GM19395 (cell line): ENCODE results near the gene LRCOL1.

Experiments used
- ATAC-seq: cut with Tn5 transposase; IDR thresholded peaks from one replicate; pipeline ENCODE4 v1.9.1; 2021; ENCODE audit warnings: mild to moderate bottlenecking, moderate library complexity; ENCODE audit not compliant: unreplicated experiment

Gene LRCOL1

DNA sequence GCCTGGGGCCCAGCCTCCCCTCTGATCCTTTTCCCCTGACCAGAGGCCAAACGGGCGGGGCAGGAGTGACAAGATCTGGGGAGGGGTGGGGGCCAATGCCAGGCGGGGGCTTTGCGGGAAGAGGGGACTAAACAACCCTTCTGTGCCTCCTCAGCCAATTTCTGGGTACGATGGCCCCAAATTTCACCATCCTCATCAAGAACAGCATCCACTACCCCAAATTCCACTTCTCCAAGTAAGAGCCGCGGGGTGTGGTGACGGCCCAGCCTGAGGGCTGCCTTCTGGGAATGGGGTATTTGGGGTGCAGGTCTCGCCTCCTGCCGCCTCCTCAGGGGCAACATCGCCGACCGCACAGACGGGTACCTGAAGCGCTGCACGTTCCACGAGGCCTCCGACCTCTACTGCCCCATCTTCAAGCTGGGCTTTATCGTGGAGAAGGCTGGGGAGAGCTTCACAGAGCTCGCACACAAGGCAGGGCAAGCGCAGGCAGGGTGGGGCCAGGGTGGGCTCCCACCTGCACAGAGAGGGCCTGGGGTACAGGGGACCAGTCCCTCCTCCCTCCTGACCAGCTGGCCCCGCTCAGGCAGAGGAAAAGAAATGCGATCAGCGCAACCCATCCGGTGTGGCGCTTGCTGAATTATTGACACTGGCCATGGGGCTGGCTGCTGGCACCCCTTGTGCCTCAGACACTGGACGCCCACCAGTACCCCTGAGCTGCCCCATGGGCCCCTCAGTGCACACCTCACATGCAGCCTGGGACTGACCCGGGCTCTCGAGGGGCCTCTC lies 9.9 kb upstream of the LRCOL1 start:
- no peak for ATAC-seq

DNA sequence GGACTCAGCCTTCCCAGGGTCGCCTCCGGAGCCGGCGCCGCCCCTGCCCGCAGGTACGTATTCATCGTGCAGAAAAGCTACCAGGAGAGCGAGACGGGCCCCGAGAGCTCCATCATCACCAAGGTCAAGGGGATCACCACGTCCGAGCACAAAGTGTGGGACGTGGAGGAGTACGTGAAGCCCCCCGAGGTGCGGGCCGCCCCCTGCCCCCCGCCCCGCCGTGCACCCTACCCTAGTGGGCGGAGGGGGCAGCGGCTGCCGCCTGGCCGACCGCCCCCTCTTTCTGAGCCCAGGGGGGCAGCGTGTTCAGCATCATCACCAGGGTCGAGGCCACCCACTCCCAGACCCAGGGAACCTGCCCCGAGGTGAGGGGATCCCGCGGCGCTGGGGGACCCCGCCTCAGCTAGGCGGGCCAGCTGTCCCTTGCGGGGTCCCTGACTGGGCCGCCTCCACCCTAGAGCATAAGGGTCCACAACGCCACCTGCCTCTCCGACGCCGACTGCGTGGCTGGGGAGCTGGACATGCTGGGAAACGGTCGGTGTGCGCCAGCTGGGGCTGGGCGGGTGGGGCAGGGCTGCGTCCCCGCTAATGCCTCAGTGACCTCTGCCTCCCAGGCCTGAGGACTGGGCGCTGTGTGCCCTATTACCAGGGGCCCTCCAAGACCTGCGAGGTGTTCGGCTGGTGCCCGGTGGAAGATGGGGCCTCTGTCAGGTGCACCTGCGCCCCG lies 9.2 kb upstream of the LRCOL1 start:
- no peak for ATAC-seq

DNA sequence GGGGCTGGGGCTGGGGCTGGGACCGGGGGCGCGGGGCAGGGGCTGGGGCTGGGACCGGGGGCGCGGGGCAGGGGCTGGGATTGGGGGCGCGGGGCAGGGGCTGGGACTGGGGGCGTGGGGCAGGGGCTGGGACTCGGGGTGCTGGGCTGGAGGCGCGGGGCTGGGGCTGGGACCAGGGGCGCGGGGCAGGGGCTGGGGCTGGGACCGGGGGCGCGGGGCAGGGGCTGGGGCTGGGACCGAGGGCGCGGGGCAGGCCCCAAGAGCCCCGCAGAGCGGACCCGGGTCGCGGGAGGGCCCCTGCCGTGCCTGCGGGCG lies 8.6 kb upstream of the LRCOL1 start:
- no peak for ATAC-seq

DNA sequence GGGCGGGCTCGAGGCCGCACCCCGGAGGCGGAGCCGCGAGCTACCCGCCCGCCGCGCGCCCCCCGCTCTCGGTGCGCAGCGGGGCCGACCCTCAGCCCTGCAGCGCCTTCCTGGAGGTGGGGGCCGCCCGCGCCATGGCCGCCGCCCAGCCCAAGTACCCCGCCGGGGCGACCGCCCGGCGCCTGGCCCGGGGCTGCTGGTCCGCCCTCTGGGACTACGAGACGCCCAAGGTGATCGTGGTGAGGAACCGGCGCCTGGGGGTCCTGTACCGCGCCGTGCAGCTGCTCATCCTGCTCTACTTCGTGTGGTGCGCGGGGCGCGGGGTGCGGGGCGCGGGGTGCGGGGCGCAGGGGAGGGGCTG lies 8.3 kb upstream of the LRCOL1 start, which contains the start of gene P2RX2:
P2RX2 (plus strand) TSS at position 94 of the 361 bp plus-strand sequence; CDS start at position 135, 41 bp downstream.
- no peak for ATAC-seq

DNA sequence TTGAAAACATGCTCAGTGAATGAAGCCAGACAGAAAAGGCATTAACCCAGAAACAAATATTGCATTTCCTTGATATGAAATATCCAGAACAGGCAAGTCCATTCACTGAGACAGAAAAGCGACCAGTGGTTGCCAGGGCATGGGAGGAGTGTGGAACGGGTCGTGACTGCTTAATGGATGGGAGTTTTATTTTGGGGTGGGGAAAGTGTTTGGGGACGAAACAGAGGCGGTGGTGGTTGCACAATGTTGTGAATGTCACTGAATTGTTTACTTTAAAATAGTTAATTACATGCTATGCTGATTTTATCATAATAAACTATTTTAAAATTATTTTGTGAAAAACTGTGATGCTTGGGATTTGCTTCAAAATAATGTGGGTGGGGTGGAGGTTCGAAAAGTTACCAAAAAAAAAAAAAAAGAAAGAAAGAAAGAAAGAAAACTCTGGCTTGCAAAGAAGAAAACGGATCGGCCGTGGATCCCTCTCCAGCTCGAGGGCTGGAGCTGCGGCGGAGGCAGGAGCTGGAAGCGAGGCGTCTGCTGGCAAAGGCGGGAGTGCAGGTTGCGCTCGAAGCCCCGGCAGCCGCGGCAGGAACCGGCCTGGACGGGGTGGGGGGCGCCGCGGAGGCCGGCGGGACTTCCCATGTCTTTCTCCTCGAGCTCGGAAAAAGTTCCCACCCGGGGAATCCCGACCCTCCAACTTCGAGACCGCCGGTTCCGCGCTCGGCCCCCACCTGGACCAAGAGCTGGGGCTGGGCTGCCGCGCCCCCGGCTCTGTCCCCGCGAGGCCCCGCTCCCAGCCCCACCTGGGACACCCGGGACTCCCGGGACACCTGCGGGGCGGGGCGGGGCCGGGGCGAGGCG lies 7.7 kb upstream of the LRCOL1 start:
- ATAC-seq, result no peak

DNA sequence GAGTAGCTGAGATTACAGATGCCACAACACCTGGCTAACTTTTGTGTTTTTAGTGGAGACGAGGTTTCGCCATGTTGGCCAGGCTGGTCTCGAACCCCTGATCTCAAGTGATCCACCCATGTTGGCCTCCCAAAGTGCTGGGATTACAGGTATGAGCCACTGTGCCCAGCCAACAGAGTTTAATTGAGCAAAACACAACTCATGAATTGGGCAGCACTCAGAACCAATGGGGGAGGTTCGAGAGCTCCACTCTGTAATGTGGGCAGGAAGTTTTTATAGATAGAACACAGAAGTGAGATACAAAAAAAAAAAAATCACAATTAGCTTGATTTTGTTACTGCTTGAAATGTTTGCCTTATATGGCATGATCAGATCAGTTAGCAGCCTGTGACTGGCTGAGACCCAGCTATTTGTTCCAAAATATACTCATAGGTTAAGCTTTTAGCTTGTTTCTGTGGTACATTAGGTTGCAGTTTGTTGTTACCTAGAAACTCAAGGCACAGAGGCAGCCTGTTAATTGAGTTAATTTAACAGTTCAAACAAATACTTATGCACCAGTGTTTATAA lies 6.8 kb upstream of the LRCOL1 start:
- no peak for ATAC-seq

DNA sequence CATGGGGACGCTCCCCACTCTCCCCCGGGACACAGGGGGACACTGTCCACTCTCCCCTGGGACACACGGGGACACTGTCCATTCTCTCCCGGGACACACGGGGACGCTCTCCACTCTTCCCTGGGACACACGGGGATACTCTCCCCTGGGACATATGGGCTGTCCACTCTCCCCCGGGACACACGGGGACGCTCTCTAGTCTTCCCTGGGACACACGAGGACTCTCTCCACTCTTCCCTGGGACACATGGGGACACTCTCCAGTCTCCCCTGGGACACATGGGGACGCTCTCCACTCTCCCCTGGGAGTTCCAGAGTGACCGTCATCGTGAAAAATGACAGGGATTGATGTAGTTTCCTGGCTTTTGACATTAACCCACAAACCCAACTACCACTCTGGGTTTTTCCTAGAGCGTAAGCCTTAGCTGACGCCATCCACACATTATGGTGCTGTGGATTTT lies 5.2 kb upstream of the LRCOL1 start:
- ATAC-seq, result no peak

DNA sequence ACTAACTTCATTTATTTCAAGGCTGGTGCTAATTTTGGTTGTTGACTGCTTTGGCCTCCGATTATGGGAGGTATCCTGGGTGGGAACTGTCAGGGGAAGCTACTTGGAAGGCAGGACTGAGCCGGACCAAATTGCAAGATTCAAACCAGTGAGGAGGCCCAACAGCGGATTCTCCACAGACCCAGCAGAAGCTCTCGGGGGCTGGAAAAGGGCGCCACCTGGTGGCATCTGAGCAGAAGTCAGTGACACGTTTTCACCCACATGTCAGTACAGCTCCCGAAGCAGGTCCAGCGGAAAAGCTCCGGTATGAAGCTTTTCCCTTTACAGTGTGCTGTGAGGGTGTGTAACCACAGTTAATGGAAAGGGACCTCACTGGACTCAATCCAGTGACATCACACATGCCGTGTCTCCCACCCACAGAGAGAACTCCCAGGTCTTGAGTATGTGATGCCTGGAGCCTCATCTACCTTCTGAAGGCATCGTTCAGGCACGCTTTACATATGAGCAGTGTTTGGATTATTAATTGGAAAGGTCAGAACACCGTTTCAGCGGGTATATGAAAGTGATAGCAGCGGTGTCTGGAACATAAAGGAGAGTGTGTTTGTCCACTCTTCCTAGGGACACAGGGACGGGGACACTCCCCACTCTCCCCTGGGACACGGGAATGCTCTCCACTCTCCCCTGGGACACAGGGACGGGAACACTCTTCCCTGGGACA lies 4.6 kb upstream of the LRCOL1 start:
- no peak for ATAC-seq

DNA sequence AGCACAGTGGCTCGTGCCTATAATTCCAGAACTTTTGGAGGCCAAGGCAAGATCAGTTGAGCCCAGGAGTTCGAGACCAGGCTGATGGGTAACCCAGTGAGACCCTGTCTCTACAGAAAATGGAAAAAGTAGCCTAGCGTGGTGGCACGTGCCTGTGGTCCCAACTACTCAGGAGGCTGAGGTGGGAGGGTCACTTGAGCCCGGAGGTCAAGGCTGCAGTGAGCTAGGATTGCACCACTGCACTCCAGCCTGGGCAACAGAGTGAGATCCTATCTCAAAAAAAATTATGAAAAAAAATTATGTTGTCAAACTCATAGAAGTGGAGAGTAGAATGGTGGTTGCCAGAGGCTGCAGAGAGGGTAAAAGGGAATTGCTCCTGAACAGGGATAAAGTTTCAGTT lies 3.6 kb upstream of the LRCOL1 start:
- ATAC-seq, result no peak

DNA sequence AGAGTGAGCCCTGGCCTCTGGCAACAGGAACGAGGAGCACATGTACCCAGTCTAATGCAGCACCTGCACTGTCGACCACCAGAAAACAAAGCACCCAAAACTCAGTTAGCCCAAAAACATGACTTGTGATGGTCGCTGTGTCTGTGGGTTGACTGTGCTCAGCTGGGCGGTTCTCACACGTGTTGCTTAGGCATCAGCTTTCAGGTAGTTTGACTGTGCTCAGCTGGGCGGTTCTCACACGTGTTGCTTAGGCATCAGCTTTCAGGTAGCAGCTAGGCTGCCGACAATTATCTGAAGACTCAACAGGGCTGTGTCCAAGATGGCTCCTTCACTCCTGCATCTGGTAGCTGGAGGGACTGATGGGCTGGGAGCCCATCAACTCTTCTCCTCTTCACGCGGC lies 1.2 kb upstream of the LRCOL1 start:
- no peak for ATAC-seq

DNA sequence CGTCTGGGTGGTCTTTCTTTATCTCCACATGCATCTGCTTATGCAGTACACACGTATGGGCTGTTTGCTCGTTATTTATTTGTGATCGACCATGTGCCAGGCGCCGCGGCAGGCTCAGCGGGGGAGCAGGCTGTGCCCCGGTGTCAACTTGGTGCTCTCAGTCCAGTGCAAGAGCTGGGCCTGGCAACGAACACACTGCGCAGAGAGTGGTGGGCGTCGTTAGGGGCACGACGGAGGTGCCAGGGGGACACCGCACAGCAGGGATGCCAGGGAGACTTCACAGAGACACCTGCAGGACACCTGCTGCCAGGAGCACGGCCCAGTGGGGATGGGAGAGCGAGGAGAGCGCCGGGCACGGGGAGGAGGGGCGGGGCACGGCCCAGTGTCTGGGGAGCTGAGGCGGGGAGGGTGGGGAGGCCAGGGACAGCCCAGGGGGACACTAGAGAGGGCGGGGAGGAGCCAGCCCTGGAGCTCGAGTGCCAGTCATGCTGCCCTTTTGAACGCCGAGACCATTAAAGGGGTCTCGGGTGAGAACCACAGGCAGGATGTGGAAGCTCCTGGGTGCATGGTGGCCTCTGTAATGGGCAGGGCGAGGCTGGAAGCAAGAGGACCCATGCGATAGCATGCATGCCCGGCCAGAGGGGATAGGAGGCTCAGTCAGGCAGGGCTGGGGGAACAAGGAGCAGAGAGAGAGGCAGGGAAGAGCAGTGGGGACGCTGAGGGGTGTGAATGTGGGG lies 652 bp upstream of the LRCOL1 start:
- ATAC-seq, result no peak

DNA sequence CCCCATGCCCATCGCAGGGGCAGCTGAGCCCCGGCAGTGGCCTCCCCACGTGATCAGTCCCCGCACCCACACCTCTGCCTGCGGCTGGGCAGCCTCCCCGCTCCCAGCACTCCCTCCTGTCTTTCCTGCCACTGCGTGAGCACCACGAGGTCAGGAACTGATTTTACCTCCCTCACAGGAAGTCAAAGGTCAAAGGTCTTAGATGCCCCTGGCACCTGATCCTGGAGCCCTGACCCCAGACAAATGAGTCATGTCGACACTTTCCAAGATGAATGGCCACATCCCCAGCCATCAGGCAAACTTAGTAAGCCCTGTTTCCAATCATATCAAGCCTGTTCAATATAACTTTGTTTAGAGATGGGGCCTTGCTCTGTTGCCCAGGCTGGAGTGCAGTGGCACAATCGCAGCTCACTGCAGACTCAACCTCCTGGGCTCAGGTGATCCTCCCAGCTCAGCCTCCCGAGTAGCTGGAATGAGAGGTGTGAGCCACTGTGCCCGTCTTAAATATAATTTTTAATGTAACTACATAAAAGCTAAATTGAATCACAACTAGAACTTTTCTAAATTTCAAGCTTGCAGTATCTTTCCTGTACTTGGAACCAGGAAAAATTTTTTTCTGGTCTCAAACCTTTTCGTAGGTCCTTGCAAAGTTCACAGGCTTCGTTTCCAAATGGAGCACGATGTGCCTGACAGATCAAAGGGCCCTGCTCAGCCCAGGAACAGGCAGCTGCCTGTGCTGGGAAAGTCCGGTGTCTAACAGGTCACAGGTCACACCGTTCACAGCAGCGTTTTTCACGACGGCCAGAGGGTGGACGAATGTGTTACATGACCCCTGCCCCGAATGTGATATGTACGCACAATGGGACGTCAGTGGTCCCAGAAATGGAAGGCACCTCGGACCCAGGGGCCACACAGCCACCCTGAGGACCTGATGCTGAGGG lies 1.9 kb downstream of the LRCOL1 start:
- no peak for ATAC-seq

DNA sequence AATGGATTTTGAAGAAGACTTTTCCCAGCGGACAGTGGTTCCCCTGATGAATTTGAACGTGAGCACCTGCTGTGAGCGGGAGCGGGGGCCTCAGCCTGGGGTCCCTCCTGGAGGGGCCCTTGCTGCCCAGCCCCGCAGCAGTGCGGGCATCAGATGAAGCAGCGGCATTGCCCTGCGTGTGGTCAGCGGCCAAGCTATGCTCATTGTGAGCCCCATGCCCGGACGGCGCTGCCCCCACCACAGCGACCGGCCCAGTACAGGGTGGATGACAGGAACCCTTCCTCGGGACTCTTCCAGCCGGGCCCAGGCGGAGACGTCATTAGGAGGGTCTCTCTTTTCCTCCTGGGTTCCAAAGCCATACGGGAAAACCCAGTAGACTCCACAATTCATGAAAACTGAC lies 3.5 kb downstream of the LRCOL1 start:
- ATAC-seq, result no peak

DNA sequence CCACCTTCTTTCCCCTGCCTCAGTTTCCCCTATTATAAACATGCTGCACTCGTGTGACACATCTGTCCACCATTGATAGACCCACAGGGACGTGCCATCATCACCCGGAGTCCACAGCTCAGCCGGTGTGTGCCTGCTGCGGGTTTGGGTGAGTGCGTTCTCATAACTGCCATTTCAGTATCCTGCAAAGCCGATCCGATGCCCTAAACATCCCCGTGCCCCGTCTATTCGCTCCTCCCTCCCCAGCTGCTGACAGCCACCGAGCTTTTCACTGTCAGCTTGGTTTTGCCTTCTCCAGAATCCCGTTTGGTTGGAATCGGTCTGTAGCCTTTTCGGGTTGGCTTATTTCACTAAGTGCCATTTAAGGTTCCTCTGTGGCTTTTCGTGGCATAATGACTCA lies 3.9 kb downstream of the LRCOL1 start:
- ATAC-seq, result no peak

DNA sequence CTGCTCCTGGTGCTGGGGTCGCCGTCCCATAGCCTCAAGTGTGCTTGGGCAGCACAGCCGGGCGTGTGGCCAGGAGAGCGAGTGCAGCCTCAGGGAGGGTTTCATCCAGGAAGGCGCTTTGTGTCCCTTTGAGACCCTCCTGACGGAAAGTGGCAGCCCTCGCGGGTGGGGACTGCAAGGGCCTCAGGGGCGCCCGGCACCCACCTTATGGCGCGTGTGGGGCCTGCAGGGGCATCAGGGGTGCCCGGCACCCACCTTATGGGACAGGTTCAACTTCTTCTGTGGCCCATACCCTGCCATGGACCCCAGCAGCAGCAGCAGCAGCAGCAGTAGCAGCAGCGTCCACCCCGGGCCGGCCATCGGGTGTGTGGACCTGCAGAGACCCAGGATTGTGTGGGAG lies 4.5 kb downstream of the LRCOL1 start:
- no peak for ATAC-seq

DNA sequence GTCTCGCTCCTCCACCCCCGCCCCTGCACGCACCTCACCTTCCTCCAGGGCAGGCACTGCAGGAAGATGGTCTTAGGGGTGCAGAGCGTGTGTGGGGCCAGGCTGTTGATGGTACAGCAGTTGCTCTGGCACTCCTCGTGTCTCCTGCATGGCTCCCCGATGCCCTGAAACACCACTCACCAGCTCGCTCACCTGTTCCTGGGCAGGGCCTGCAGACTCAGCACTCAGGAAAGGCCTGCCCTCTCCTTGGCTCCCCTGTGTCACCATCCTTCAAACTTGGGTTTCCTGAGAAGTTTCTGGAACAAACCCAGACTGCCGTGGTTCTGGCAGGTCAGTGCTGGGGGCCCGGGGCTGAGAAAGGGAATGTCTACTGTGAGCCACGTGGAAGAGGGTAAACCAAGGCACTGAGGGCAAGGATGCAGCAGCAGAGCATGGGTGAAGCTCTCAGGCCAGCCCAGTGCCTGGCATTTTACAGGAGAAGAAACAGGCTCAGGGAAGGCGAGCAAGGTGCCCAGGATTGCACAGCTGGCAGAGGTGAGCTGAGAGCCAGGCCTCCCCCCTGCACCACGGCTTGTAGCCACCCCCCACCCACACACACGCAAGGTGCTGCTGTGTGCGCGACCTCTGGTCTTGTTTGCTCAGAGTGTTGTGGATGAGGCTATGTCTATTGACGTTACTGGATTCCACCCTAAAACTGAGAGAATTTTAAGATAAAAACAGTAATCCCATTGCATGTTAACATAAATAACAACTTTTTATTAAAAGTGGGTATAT lies 5.5 kb downstream of the LRCOL1 start:
- ATAC-seq, result no peak

DNA sequence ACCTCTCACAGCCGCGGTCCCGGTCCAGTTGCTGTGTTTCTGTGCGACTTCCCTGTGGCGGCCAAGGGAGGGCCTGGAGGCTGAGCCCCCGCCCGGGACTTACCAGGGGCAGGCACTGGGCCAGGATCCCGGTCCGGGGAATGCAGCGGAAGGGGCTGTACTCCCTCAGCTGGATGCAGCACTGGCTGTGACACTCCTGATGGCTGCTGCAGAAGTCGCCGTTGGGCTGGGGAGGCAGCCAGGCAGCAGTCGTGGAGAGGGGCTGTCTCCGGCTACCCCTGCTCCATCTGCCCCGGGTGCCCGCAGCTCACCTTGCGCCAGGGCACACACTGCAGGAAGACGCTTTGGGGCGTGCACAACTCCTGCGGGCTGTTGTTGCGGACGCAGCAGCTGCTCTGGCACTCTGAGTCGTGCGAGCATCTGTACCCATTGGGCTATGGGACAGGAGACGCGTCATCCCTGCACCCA lies 6.2 kb downstream of the LRCOL1 start:
- ATAC-seq, result no peak
